K562 (cell line): ENCODE data around the gene GPR15. TPM values are rescaled to one million over a fixed set of nuclear protein-coding genes. Genes with fewer than 3 reads are reported as not detected.

ENCODE experiments used
- BMI1 ChIP-seq: fragments of 150-350 bp; IDR thresholded peaks from 2 replicates; pipeline ENCODE4 v1.6.1; 2014; ENCODE audit warnings: low read length
- CBX1 ChIP-seq: sonication (generic); IDR thresholded peaks from 2 replicates; pipeline ENCODE4 v1.6.1; 2016; ENCODE audit warnings: antibody characterized with exemption, low read depth, mild to moderate bottlenecking
- DPF2 ChIP-seq: fragments of 450-650 bp; IDR thresholded peaks from 2 replicates; pipeline ENCODE4 v1.6.1; 2016
- FIP1L1 ChIP-seq: fragments of 200-400 bp; formaldehyde crosslinking; IDR thresholded peaks from 2 replicates; pipeline ENCODE4 v1.6.1; 2018; ENCODE audit warnings: mild to moderate bottlenecking, low read depth, low read length; ENCODE audit not compliant: poor library complexity, severe bottlenecking
- FUS ChIP-seq: fragments of 200-400 bp; formaldehyde crosslinking; optimal IDR thresholded peaks from 2 replicates; pipeline ENCODE3; 2017; ENCODE audit warnings: low read depth, low read length
- KLF10 ChIP-seq: fragments of 250-450 bp; sonication (Bioruptor Pico); IDR thresholded peaks from 2 replicates; pipeline ENCODE4 v1.6.1; 2021; ENCODE audit warnings: matching md5 sums
- MTF1 ChIP-seq: fragments of 250-450 bp; sonication (Bioruptor Pico); IDR thresholded peaks from 2 replicates; pipeline ENCODE4 v1.9.0; 2021; ENCODE audit warnings: moderate library complexity, mild to moderate bottlenecking, inconsistent platforms, borderline replicate concordance
- NBN ChIP-seq: fragments of 450-650 bp; IDR thresholded peaks from 2 replicates; pipeline ENCODE4 v1.6.1; 2016; ENCODE audit warnings: low read depth, mild to moderate bottlenecking
- RBM14 ChIP-seq: fragments of 200-400 bp; formaldehyde crosslinking; IDR thresholded peaks from 2 replicates; pipeline ENCODE4 v1.6.1; 2018; ENCODE audit warnings: low read depth, mild to moderate bottlenecking, low read length, moderate library complexity, borderline replicate concordance; ENCODE audit not compliant: insufficient read depth
- TCF7 ChIP-seq: sonication (generic); IDR thresholded peaks from 2 replicates; pipeline ENCODE4 v1.6.1; 2016; ENCODE audit warnings: antibody characterized with exemption, borderline replicate concordance
- ZNF165 ChIP-seq: fragments of 250-450 bp; sonication (Bioruptor Pico); IDR thresholded peaks from 2 replicates; pipeline ENCODE4 v1.4.0; 2020; ENCODE audit warnings: borderline replicate concordance
- ZNF263 ChIP-seq: sonication (generic); formaldehyde crosslinking; IDR thresholded peaks from 2 replicates; pipeline ENCODE4 v1.8.0; 2022; ENCODE audit warnings: mild to moderate bottlenecking, missing genetic modification reagents, borderline replicate concordance
- ZNF282 ChIP-seq: sonication (generic); formaldehyde crosslinking; IDR thresholded peaks from 2 replicates; pipeline ENCODE4 v1.8.1; 2023; ENCODE audit warnings: missing genetic modification reagents
- ZNF830 ChIP-seq: fragments of 250-450 bp; sonication (Bioruptor Pico); IDR thresholded peaks from 2 replicates; pipeline ENCODE4 v1.5.0; 2021; ENCODE audit warnings: mild to moderate bottlenecking
- polyA plus RNA-seq, 8 experiments: library from polyadenylated mRNA; depleted of rRNA in 4 of 8; stranded (reverse) in 5 of 8; unstranded in 3 of 8; fragments of >200 nt; fragmentation: Nextera tagmentation in 2 of 8; fragmentation: Illumina TruSeq in 1 of 8; extraction: Ambion mirVana in 2 of 8; extraction: Trizol in 1 of 8; gene quantifications; 2 replicates each; pipeline versions ENCODE4 v1.2.1 to v1.2.3, GENCODE V29; 2011 to 2014; ENCODE audit warnings: inconsistent platforms in 1 of 8, missing spikeins in 1 of 8
- total RNA-seq, 7 experiments: library from RNA; depleted of rRNA in 6 of 7; stranded (reverse); fragments of >200 nt in 6 of 7; fragmentation: Illumina TruSeq in 2 of 7; extraction: Trizol in 2 of 7; gene quantifications; 2 replicates each; pipeline versions ENCODE4 v1.2.1 to v1.2.3, GENCODE V29; 2011 to 2021; ENCODE audit warnings: low replicate concordance in 1 of 7
- TF ChIP-seq, protein P1 (sequence below): fragments of 250-450 bp; sonication (Bioruptor Pico); IDR thresholded peaks from 2 replicates; pipeline ENCODE4 v1.5.0; 2021
- TF ChIP-seq, protein P2 (sequence below): sonication (generic); formaldehyde crosslinking; IDR thresholded peaks from 2 replicates; pipeline ENCODE4 v1.8.1; 2022; ENCODE audit warnings: missing genetic modification reagents
- TF ChIP-seq, protein P3 (sequence below): IDR thresholded peaks from 2 replicates; pipeline ENCODE4 v1.6.1; 2014; ENCODE audit warnings: antibody characterized with exemption
- TF ChIP-seq, protein P4 (sequence below): fragments of 250-450 bp; sonication (Bioruptor Pico); IDR thresholded peaks from 2 replicates; pipeline ENCODE4 v1.9.0; 2021; ENCODE audit warnings: mild to moderate bottlenecking, inconsistent platforms
- TF ChIP-seq, protein P5 (sequence below), 2 experiments: IDR thresholded peaks; 2 replicates each; pipeline ENCODE4 v1.6.1; 2011; ENCODE audit warnings: borderline replicate concordance in 1 of 2, control low read depth in 1 of 2, low read depth in 1 of 2, low read length in 1 of 2, mild to moderate bottlenecking in 1 of 2, mixed read lengths in 1 of 2, moderate library complexity in 1 of 2; ENCODE audit not compliant: insufficient read depth in 1 of 2, insufficient read length in 1 of 2, poor library complexity in 1 of 2, severe bottlenecking in 1 of 2; ENCODE audit errors: extremely low read depth in 1 of 2

The GPR15 gene
- total and polyA plus RNA-seq, 9 of the 15 experiments (the other 6 are each of a cell fraction or from before 2014, with no cell fraction given): 0.13 TPM; not detected in 8

DNA sequence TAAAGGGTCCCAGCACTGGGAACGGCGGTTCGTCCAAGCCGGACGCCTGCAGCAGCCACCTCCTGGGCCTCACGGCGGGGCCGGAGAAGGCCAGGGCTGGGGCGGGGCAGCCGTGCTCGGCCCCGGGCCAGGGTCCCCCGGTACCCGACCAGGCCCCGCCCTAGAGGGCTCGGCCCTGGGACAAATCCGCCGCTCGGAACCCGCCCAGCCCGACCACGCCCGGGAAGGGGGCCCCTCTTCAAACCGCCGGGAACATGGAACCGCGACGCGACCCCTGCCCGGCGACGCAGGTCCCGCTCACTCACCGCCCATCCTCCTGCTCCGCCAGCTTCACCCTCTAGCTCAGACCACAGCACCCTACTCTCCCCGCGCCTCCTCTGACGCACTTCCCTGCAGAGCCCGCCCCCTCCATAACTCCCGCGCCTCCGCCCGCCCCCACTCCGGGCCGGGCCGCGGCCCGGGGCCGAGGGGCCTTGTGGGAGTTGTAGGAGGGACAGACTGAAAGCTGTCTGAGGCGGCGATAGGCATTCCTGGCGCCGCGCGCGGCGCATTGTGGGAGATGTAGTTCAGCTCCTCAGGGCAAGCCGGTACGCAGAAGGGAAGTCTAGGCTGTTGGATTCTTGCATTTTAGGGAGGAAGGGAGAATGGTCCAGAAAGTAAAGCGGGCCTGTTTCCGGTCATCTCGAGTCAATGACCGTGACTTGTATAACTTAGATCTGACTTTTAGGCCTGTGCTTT, 9.1 kb upstream of the GPR15 start, which contains the start of gene CLDND1 (continued):
- TF ChIP-seq ZNF282 (CRISPR knock-in tag) (no peak), TCF7 (no peak), ZNF165 (CRISPR knock-in tag) (no peak), MTF1 (no peak), CBX1 (0 out of 2 replicates have a peak, but pooled peaks have one; percentile 56), ZNF830 (no peak), DPF2 (0 out of 2 replicates have a peak, but pooled peaks have one; percentile 2), FUS (no peak), RBM14 (no peak), NBN (peak; percentile 17; the same call in 1 of the 2 replicates), FIP1L1 (no peak), KLF10 (CRISPR knock-in tag) (no peak), ZNF263 (CRISPR knock-in tag) (no peak), BMI1 (no peak)
- TF ChIP-seq, protein P1, sequence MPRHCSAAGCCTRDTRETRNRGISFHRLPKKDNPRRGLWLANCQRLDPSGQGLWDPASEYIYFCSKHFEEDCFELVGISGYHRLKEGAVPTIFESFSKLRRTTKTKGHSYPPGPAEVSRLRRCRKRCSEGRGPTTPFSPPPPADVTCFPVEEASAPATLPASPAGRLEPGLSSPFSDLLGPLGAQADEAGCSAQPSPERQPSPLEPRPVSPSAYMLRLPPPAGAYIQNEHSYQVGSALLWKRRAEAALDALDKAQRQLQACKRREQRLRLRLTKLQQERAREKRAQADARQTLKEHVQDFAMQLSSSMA (CRISPR knock-in tag): no peak
- TF ChIP-seq, protein P2, sequence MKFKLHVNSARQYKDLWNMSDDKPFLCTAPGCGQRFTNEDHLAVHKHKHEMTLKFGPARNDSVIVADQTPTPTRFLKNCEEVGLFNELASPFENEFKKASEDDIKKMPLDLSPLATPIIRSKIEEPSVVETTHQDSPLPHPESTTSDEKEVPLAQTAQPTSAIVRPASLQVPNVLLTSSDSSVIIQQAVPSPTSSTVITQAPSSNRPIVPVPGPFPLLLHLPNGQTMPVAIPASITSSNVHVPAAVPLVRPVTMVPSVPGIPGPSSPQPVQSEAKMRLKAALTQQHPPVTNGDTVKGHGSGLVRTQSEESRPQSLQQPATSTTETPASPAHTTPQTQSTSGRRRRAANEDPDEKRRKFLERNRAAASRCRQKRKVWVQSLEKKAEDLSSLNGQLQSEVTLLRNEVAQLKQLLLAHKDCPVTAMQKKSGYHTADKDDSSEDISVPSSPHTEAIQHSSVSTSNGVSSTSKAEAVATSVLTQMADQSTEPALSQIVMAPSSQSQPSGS (CRISPR knock-in tag): no peak
- TF ChIP-seq, protein P3, sequence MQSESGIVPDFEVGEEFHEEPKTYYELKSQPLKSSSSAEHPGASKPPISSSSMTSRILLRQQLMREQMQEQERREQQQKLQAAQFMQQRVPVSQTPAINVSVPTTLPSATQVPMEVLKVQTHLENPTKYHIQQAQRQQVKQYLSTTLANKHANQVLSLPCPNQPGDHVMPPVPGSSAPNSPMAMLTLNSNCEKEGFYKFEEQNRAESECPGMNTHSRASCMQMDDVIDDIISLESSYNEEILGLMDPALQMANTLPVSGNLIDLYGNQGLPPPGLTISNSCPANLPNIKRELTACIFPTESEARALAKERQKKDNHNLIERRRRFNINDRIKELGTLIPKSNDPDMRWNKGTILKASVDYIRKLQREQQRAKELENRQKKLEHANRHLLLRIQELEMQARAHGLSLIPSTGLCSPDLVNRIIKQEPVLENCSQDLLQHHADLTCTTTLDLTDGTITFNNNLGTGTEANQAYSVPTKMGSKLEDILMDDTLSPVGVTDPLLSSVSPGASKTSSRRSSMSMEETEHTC: no peak
- TF ChIP-seq, protein P4, sequence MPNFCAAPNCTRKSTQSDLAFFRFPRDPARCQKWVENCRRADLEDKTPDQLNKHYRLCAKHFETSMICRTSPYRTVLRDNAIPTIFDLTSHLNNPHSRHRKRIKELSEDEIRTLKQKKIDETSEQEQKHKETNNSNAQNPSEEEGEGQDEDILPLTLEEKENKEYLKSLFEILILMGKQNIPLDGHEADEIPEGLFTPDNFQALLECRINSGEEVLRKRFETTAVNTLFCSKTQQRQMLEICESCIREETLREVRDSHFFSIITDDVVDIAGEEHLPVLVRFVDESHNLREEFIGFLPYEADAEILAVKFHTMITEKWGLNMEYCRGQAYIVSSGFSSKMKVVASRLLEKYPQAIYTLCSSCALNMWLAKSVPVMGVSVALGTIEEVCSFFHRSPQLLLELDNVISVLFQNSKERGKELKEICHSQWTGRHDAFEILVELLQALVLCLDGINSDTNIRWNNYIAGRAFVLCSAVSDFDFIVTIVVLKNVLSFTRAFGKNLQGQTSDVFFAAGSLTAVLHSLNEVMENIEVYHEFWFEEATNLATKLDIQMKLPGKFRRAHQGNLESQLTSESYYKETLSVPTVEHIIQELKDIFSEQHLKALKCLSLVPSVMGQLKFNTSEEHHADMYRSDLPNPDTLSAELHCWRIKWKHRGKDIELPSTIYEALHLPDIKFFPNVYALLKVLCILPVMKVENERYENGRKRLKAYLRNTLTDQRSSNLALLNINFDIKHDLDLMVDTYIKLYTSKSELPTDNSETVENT (CRISPR knock-in tag): no peak
- TF ChIP-seq, protein P5, sequence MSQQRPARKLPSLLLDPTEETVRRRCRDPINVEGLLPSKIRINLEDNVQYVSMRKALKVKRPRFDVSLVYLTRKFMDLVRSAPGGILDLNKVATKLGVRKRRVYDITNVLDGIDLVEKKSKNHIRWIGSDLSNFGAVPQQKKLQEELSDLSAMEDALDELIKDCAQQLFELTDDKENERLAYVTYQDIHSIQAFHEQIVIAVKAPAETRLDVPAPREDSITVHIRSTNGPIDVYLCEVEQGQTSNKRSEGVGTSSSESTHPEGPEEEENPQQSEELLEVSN (IDR thresholded peaks at IDR 0.05; ENCODE audit: borderline replicate concordance in 1 of 2, extremely low read depth in 1 of 2, insufficient read depth in 1 of 2, insufficient read length in 1 of 2, low read depth in 1 of 2, low read length in 1 of 2, poor library complexity in 1 of 2, severe bottlenecking in 1 of 2): no peak
